Vagina (tissue), 2 donors: Measurements from ENCODE around the gene CARD18.

Experiments
- POLR2A ChIP-seq, 2 donors: fragments of 450-650 bp; IDR thresholded peaks; one replicate each; pipeline ENCODE4 v1.6.1; 2017; ENCODE audit warnings: antibody characterized with exemption in 2 of 2, mild to moderate bottlenecking in 2 of 2, moderate library complexity in 2 of 2
- POLR2AphosphoS5 ChIP-seq, 2 donors: sonication (generic); formaldehyde crosslinking; IDR thresholded peaks; one replicate each; pipeline ENCODE4 v1.9.0; 2017; ENCODE audit warnings: antibody characterized with exemption in 2 of 2, mild to moderate bottlenecking in 2 of 2, low read depth in 1 of 2; ENCODE audit not compliant: insufficient read depth in 1 of 2
- TF ChIP-seq, protein P1 (sequence below), 3 experiments: fragments of 450-650 bp in 2 of 3; fragments of 200-600 bp in 1 of 3; sonication (generic) in 1 of 3; IDR thresholded peaks; one replicate each; pipeline ENCODE4 v1.5.1; 2017 to 2019; ENCODE audit warnings: antibody characterized with exemption in 3 of 3, mild to moderate bottlenecking in 2 of 3, moderate library complexity in 2 of 3

DNA sequence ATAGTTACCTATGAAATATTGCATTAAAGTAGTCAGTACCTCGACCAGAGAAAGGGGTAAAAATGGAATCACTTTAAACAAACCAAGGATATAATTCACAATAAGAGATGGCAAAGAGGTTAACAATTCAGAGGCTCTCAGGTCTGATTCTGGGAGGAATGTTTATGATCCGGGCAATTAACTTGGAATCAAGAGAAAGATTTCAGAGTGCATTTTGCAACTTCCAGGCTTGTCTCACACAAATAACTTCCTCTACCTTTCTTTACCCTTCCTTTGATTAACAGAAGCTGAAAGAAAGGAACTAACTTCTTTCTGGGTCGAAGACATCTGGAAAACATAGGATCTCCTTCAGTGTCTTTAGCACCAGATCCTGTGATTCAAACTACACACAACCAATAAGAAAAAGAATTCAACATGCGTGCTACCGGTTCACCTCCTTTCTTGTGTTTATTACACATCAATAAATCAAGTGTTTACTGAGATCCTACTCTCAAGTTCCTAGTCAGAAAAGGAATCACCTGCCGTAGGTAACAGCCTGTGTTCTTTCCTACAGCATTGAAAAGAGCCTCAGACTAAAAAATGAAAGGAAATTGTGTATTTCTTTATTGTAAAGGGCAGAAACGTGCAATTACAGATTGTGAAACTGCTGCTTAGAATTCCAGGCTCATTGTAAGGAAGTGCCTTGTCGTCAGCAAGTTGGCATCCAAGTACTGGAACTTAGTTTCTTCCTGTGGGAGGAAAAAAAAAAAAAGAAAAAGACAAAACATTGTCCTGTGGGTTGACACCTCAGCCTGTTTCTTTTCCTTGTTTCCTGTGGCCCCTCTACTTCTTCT is 29.5 kb downstream of the CARD18 start:
- TF ChIP-seq, protein P1, sequence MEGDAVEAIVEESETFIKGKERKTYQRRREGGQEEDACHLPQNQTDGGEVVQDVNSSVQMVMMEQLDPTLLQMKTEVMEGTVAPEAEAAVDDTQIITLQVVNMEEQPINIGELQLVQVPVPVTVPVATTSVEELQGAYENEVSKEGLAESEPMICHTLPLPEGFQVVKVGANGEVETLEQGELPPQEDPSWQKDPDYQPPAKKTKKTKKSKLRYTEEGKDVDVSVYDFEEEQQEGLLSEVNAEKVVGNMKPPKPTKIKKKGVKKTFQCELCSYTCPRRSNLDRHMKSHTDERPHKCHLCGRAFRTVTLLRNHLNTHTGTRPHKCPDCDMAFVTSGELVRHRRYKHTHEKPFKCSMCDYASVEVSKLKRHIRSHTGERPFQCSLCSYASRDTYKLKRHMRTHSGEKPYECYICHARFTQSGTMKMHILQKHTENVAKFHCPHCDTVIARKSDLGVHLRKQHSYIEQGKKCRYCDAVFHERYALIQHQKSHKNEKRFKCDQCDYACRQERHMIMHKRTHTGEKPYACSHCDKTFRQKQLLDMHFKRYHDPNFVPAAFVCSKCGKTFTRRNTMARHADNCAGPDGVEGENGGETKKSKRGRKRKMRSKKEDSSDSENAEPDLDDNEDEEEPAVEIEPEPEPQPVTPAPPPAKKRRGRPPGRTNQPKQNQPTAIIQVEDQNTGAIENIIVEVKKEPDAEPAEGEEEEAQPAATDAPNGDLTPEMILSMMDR (IDR thresholded peaks at IDR 0.05) = no peak
- TF ChIP-seq POLR2A (IDR thresholded peaks at IDR 0.05) (no peak), POLR2AphosphoS5 (IDR thresholded peaks at IDR 0.05; ENCODE audit: insufficient read depth in 1 of 2, low read depth in 1 of 2) (no peak)
